ENCODE data around the gene GLO1.
"Not testable (repeated sequence)": the region's sequence is repeated elsewhere in the genome, so short reads cannot be mapped to it uniquely, and the experiment has no call there.

Gene GLO1

GRCh38 chr6:38705924-38706323 lies 3.0 kb upstream of the GLO1 start:
- no peaks in the 10 kb centered on the region for H3K4me1 ChIP-seq (ENCODE audit: control insufficient read depth, insufficient read depth, low read length)
- H3K9ac ChIP-seq (ENCODE audit: low read length in 2 of 2): no peak overlapping the region

GRCh38 chr6:38703949-38704590 lies 1.1 kb upstream of the GLO1 start:
- Histone ChIP-seq H3K27me3 (ENCODE audit: control insufficient read depth in 1 of 2, insufficient read depth in 2 of 2, low read length in 2 of 2) (no peaks in the 10 kb centered on the region), H3K4me3 (ENCODE audit: low read length in 2 of 2) (no peak overlapping the region), H3K9me3 (ENCODE audit: control insufficient read depth in 2 of 2, low read length in 2 of 2) (peaks cover 0 to 4% of the 10 kb centered on the region in 2 donors), H3K4me1 (ENCODE audit: control insufficient read depth, insufficient read depth, low read length) (no peaks in the 10 kb centered on the region), H3K27ac (ENCODE audit: low read length) (no peak overlapping the region), H3K9ac (ENCODE audit: low read length in 2 of 2) (no peak overlapping the region), H3K36me3 (ENCODE audit: control insufficient read depth in 2 of 2, insufficient read depth in 2 of 2, low read length in 2 of 2) (peaks cover 0 to 2% of the 10 kb centered on the region in 2 donors)

More at GRCh38 chr6:38705924-38706323, 3.0 kb upstream of the GLO1 start:
- Histone ChIP-seq H3K9me3 (ENCODE audit: control insufficient read depth in 2 of 2, low read length in 2 of 2) (no peaks in the 10 kb centered on the region), H3K27me3 (ENCODE audit: control insufficient read depth in 1 of 2, insufficient read depth in 2 of 2, low read length in 2 of 2) (no peaks in the 10 kb centered on the region), H3K27ac (ENCODE audit: low read length) (no peak overlapping the region), H3K4me3 (ENCODE audit: low read length in 2 of 2) (no peak overlapping the region), H3K36me3 (ENCODE audit: control insufficient read depth in 2 of 2, insufficient read depth in 2 of 2, low read length in 2 of 2) (no peaks in the 10 kb centered on the region)

DNA sequence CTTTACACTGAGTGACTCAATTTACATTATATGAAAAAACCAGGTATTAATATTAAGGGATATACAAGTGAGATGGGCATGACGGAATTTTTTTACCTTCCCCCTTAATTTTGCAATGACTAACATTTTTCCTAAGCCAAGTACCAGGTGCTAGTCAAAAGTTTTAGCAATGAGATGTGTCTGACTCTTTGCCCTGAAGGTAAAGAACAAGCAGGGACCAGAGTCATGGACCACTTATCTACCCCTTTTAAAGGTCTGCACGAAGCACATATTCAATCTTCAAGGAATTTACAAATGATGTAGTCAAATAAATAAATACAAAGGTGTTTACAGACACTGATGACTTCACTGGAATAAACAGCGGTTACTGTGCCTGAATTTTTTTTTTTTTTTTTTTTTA lies 1.4 kb downstream of the GLO1 start:
- Histone ChIP-seq H3K27ac (ENCODE audit: low read length) (no peak overlapping the region), H3K9ac (ENCODE audit: low read length in 2 of 2) (no peak overlapping the region), H3K27me3 (ENCODE audit: control insufficient read depth in 1 of 2, insufficient read depth in 2 of 2, low read length in 2 of 2) (no peaks in the 10 kb centered on the region)

DNA sequence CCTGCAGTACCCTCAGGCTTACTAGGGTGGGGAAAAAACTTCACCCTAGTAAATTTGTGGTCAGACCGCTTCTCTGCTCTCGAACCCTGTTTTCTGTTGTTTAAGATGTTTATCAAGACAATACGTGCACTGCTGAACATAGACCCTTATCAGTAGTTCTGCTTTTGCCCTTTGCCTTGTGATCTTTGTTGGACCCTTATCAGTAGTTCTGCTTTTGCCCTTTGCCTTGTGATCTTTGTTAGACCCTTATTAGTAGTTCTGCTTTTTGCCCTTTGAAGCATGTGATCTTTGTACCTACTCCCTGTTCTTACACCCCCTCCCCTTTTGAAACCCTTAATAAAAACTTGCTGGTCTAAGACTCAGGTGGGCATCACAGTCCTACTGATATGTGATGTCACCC lies 3.2 kb downstream of the GLO1 start:
- H3K4me1 ChIP-seq (ENCODE audit: control insufficient read depth, insufficient read depth, low read length); H3K9ac ChIP-seq (ENCODE audit: low read length in 2 of 2); H3K27ac ChIP-seq (ENCODE audit: low read length); H3K27me3 ChIP-seq (ENCODE audit: control insufficient read depth in 1 of 2, insufficient read depth in 2 of 2, low read length in 2 of 2); H3K4me3 ChIP-seq (ENCODE audit: low read length in 2 of 2); H3K9me3 ChIP-seq (ENCODE audit: control insufficient read depth in 2 of 2, low read length in 2 of 2); H3K36me3 ChIP-seq (ENCODE audit: control insufficient read depth in 2 of 2, insufficient read depth in 2 of 2, low read length in 2 of 2): not testable (repeated sequence)

More for the DNA sequence above, 1.4 kb downstream of the GLO1 start:
- H3K36me3 ChIP-seq (ENCODE audit: control insufficient read depth in 2 of 2, insufficient read depth in 2 of 2, low read length in 2 of 2): peaks cover 0 to 2% of the 10 kb centered on the region in 2 donors
- H3K4me1 ChIP-seq (ENCODE audit: control insufficient read depth, insufficient read depth, low read length): no peaks in the 10 kb centered on the region
- peaks cover 0 to 4% of the 10 kb centered on the region in 2 donors for H3K9me3 ChIP-seq (ENCODE audit: control insufficient read depth in 2 of 2, low read length in 2 of 2)
- H3K4me3 ChIP-seq (ENCODE audit: low read length in 2 of 2): no peak overlapping the region

- Histone ChIP-seq H3K9ac (ENCODE audit: low read length in 2 of 2) (no peak overlapping the region), H3K4me1 (ENCODE audit: control insufficient read depth, insufficient read depth, low read length) (no peaks in the 10 kb centered on the region), H3K4me3 (ENCODE audit: low read length in 2 of 2) (no peak overlapping the region), H3K27ac (ENCODE audit: low read length) (no peak overlapping the region), H3K9me3 (ENCODE audit: control insufficient read depth in 2 of 2, low read length in 2 of 2) (peaks cover 0 to 4% of the 10 kb centered on the region in 2 donors), H3K36me3 (ENCODE audit: control insufficient read depth in 2 of 2, insufficient read depth in 2 of 2, low read length in 2 of 2) (peaks cover 0 to 2% of the 10 kb centered on the region in 2 donors), H3K27me3 (ENCODE audit: control insufficient read depth in 1 of 2, insufficient read depth in 2 of 2, low read length in 2 of 2) (no peaks in the 10 kb centered on the region)
Measured at GRCh38 chr6:38697846-38698245, 5.1 kb downstream of the GLO1 start.

DNA sequence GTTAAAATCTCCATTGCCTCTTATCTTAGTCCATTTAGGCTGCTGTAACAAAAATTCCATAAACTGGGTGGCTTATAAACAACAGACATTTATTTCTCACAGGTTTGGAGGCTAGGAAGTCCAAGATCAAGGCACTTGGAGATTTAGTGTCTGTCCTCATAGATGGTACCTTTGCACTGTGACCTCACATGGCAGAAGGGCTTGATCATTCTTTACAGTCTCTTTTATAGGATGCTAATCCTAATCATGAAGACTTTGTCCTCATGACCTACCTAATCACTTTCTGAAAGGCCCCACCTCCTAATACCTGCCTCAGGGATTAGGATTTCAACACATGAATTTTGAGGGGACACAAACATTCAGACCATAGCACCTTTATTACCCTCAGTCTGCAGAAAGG lies 6.6 kb downstream of the GLO1 start:
- Histone ChIP-seq H3K9ac (ENCODE audit: low read length in 2 of 2) (no peak overlapping the region), H3K4me3 (ENCODE audit: low read length in 2 of 2) (no peak overlapping the region), H3K27ac (ENCODE audit: low read length) (no peak overlapping the region), H3K4me1 (ENCODE audit: control insufficient read depth, insufficient read depth, low read length) (no peaks in the 10 kb centered on the region), H3K27me3 (ENCODE audit: control insufficient read depth in 1 of 2, insufficient read depth in 2 of 2, low read length in 2 of 2) (no peaks in the 10 kb centered on the region), H3K36me3 (ENCODE audit: control insufficient read depth in 2 of 2, insufficient read depth in 2 of 2, low read length in 2 of 2) (peaks cover 0 to 2% of the 10 kb centered on the region in 2 donors), H3K9me3 (ENCODE audit: control insufficient read depth in 2 of 2, low read length in 2 of 2) (peaks cover 0 to 4% of the 10 kb centered on the region in 2 donors)

- Histone ChIP-seq H3K36me3 (ENCODE audit: control insufficient read depth in 2 of 2, insufficient read depth in 2 of 2, low read length in 2 of 2) (peaks cover 0 to 2% of the 10 kb centered on the region in 2 donors), H3K27me3 (ENCODE audit: control insufficient read depth in 1 of 2, insufficient read depth in 2 of 2, low read length in 2 of 2) (no peaks in the 10 kb centered on the region), H3K4me3 (ENCODE audit: low read length in 2 of 2) (no peak overlapping the region), H3K9me3 (ENCODE audit: control insufficient read depth in 2 of 2, low read length in 2 of 2) (peaks cover 0 to 4% of the 10 kb centered on the region in 2 donors), H3K27ac (ENCODE audit: low read length) (no peak overlapping the region), H3K9ac (ENCODE audit: low read length in 2 of 2) (no peak overlapping the region), H3K4me1 (ENCODE audit: control insufficient read depth, insufficient read depth, low read length) (no peaks in the 10 kb centered on the region)
Measured at GRCh38 chr6:38695933-38696332, 7.0 kb downstream of the GLO1 start.

DNA sequence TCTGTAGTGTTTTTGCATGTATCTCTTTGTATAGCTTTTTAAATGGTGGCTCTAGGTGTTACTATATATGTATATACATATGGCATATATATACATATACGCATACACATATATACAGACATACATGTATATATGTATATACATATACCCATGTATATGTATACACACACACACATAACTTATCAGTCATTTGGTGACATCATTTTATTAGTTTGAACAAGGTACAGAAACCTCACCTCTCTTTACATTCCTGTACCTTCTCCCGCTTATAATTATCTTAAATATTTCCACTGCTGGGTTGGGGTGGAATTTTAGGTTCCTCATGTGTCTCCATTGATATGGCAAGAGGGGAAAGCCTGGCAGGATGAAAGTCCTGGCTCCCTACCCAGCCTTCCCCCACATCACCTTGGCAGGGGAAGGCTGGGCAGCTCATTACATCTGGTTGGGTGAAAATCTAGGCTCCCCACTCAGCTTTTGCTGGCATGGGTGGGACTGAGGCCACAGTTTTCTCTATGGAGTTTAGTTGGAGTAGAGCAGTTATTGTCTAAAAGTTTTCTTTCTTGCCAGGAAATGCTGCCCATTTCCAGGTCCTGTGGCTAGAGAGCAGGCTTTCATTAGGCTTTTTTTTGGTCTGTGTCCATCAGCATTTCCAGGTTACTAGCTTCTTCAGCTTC lies 7.6 kb downstream of the GLO1 start:
- Histone ChIP-seq H3K9ac (ENCODE audit: low read length in 2 of 2) (no peak overlapping the region), H3K4me1 (ENCODE audit: control insufficient read depth, insufficient read depth, low read length) (no peaks in the 10 kb centered on the region), H3K27ac (ENCODE audit: low read length) (no peak overlapping the region), H3K9me3 (ENCODE audit: control insufficient read depth in 2 of 2, low read length in 2 of 2) (peaks cover 0 to 3% of the 10 kb centered on the region in 2 donors), H3K36me3 (ENCODE audit: control insufficient read depth in 2 of 2, insufficient read depth in 2 of 2, low read length in 2 of 2) (peaks cover 0 to 2% of the 10 kb centered on the region in 2 donors), H3K4me3 (ENCODE audit: low read length in 2 of 2) (no peak overlapping the region), H3K27me3 (ENCODE audit: control insufficient read depth in 1 of 2, insufficient read depth in 2 of 2, low read length in 2 of 2) (no peaks in the 10 kb centered on the region)

GRCh38 chr6:38688579-38689087 lies 14.3 kb downstream of the GLO1 start:
- H3K4me1 ChIP-seq (ENCODE audit: control insufficient read depth, insufficient read depth, low read length): no peaks in the 10 kb centered on the region
- no peak overlapping the region for H3K9ac ChIP-seq (ENCODE audit: low read length in 2 of 2)
- H3K4me3 ChIP-seq (ENCODE audit: low read length in 2 of 2): no peak overlapping the region
- peaks cover 0 to 2% of the 10 kb centered on the region in 2 donors for H3K36me3 ChIP-seq (ENCODE audit: control insufficient read depth in 2 of 2, insufficient read depth in 2 of 2, low read length in 2 of 2)
- H3K27me3 ChIP-seq (ENCODE audit: control insufficient read depth in 1 of 2, insufficient read depth in 2 of 2, low read length in 2 of 2): no peaks in the 10 kb centered on the region
- no peaks in the 10 kb centered on the region for H3K9me3 ChIP-seq (ENCODE audit: control insufficient read depth in 2 of 2, low read length in 2 of 2)
- no peak overlapping the region for H3K27ac ChIP-seq (ENCODE audit: low read length)

DNA sequence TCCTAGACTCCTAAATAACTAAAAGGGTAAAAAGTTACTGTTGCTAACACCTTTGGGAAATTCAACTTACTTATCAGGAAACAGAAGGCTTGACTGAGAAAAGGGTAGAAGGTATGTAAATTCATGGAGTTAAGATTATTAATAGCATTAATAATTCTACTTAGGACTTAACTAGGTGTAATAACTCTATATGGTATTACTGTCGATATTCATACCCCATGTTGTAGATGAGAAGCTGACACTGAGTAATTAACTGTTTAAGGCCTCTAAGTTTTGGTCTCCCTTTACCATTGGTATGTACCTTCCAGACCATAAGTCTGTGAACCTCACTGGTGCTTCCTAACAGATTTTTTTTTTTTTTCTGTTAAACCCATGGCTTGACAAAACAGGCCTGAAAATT lies 15.4 kb downstream of the GLO1 start:
- Histone ChIP-seq H3K4me1 (ENCODE audit: control insufficient read depth, insufficient read depth, low read length) (no peaks in the 10 kb centered on the region), H3K9ac (ENCODE audit: low read length in 2 of 2) (no peak overlapping the region), H3K27me3 (ENCODE audit: control insufficient read depth in 1 of 2, insufficient read depth in 2 of 2, low read length in 2 of 2) (no peaks in the 10 kb centered on the region), H3K27ac (ENCODE audit: low read length) (no peak overlapping the region), H3K9me3 (ENCODE audit: control insufficient read depth in 2 of 2, low read length in 2 of 2) (no peaks in the 10 kb centered on the region), H3K36me3 (ENCODE audit: control insufficient read depth in 2 of 2, insufficient read depth in 2 of 2, low read length in 2 of 2) (peaks cover 0 to 8% of the 10 kb centered on the region in 2 donors), H3K4me3 (ENCODE audit: low read length in 2 of 2) (no peak overlapping the region)

GRCh38 chr6:38687043-38687353 lies 15.9 kb downstream of the GLO1 start:
- Histone ChIP-seq H3K36me3 (ENCODE audit: control insufficient read depth in 2 of 2, insufficient read depth in 2 of 2, low read length in 2 of 2) (peaks cover under 1 to 9% of the 10 kb centered on the region in 2 donors), H3K27ac (ENCODE audit: low read length) (no peak overlapping the region), H3K27me3 (ENCODE audit: control insufficient read depth in 1 of 2, insufficient read depth in 2 of 2, low read length in 2 of 2) (no peaks in the 10 kb centered on the region), H3K4me3 (ENCODE audit: low read length in 2 of 2) (no peak overlapping the region), H3K9me3 (ENCODE audit: control insufficient read depth in 2 of 2, low read length in 2 of 2) (no peaks in the 10 kb centered on the region), H3K4me1 (ENCODE audit: control insufficient read depth, insufficient read depth, low read length) (no peaks in the 10 kb centered on the region), H3K9ac (ENCODE audit: low read length in 2 of 2) (no peak overlapping the region)
